Smooth muscle cell (in vitro differentiated cells): ENCODE results near the gene CAMK1D. TPM values are rescaled to one million over a fixed set of nuclear protein-coding genes. Genes with fewer than 3 reads are reported as not detected.

ENCODE experiments used
- DNase-seq: peaks from one replicate; lab custom pipeline; 2025; ENCODE audit not compliant: unreplicated experiment; lab: John Stamatoyannopoulos, UW
- H2AFZ ChIP-seq: fragments of 200-600 bp; sonication (generic); 2 replicates; pipeline ENCODE4 v1.6.0; 2016; ENCODE audit warnings: antibody characterized with exemption, low read depth, mild to moderate bottlenecking
- H3F3A ChIP-seq: fragments of 200-600 bp; sonication (generic); 2 replicates; pipeline ENCODE4 v1.6.0; 2017; ENCODE audit warnings: antibody characterized with exemption, low read depth
- H3K27ac ChIP-seq: fragments of 200-600 bp; sonication (generic); 2 replicates; pipeline ENCODE4 v1.5.1; 2016; ENCODE audit warnings: low read depth, mild to moderate bottlenecking
- H3K27me3 ChIP-seq: fragments of 200-600 bp; sonication (generic); 2 replicates; pipeline ENCODE4 v1.6.1; 2016; ENCODE audit warnings: low read depth, mild to moderate bottlenecking
- H3K36me3 ChIP-seq: fragments of 200-600 bp; sonication (generic); 2 replicates; pipeline ENCODE4 v1.5.1; 2016; ENCODE audit warnings: low read depth
- H3K4me1 ChIP-seq: fragments of 200-600 bp; sonication (generic); 2 replicates; pipeline ENCODE4 v1.5.1; 2016; ENCODE audit warnings: low read depth
- H3K4me2 ChIP-seq: fragments of 200-600 bp; sonication (generic); 2 replicates; pipeline ENCODE4 v1.6.0; 2016; ENCODE audit warnings: mild to moderate bottlenecking
- H3K4me3 ChIP-seq: fragments of 200-600 bp; sonication (generic); 2 replicates; pipeline ENCODE4 v1.5.1; 2016; ENCODE audit warnings: mild to moderate bottlenecking
- H3K79me2 ChIP-seq: fragments of 200-600 bp; sonication (generic); 2 replicates; pipeline ENCODE4 v1.6.0; 2016; ENCODE audit warnings: low read depth, mild to moderate bottlenecking
- H3K9ac ChIP-seq: fragments of 200-600 bp; sonication (generic); 2 replicates; pipeline ENCODE4 v1.6.0; 2016; ENCODE audit warnings: low read depth
- H3K9me3 ChIP-seq: fragments of 200-600 bp; sonication (generic); replicated peaks from 2 replicates; pipeline ENCODE4 v1.5.1; 2016; ENCODE audit warnings: low read depth
- H4K20me1 ChIP-seq: fragments of 200-600 bp; sonication (generic); 2 replicates; pipeline ENCODE4 v1.6.0; 2016; ENCODE audit warnings: low read depth
- CTCF ChIP-seq: fragments of 200-600 bp; sonication (generic); IDR thresholded peaks from 2 replicates; pipeline ENCODE4 v1.5.1; 2017; ENCODE audit warnings: borderline replicate concordance, mild to moderate bottlenecking, antibody characterized with exemption; ENCODE audit not compliant: insufficient read depth, poor library complexity, severe bottlenecking
- WGBS: methylation state at CpG from one replicate; pipeline ENCODE4 v1.1.7; 2016; ENCODE audit warnings: low lambda C conversion rate; 5-methylcytosine and 5-hydroxymethylcytosine counted together
- polyA plus RNA-seq: library from polyadenylated mRNA; unstranded; fragments of >200 nt; fragmentation: Nextera tagmentation; extraction: Ambion mirVana; gene quantifications from 2 replicates; pipeline ENCODE4 v1.2.1, GENCODE V29; 2016
- total RNA-seq: library from RNA; depleted of rRNA; stranded (reverse); fragments of >200 nt; gene quantifications from 2 replicates; pipeline ENCODE4 v1.2.3, GENCODE V29; 2014

The CAMK1D gene
- total and polyA plus RNA-seq, 2 experiments from 2014 or later: 1.6 to 2.3 TPM

GRCh38 chr10:12657489-12657888, 308.1 kb downstream of the CAMK1D start:
- no peaks in the 10 kb centered on the region for H3K4me1 ChIP-seq
- no peak for TF ChIP-seq CTCF
- 77% methylated on average over 2 of the region's 2 CpGs for WGBS
- no peaks in the 10 kb centered on the region for H3K27me3 ChIP-seq
- no peak overlapping the region for H3K4me3 ChIP-seq
- no peaks in the 10 kb centered on the region for H3K36me3 ChIP-seq
- H3K4me2 ChIP-seq: no peak overlapping the region
- H3K79me2 ChIP-seq: no peaks in the 10 kb centered on the region
- no peaks in the 10 kb centered on the region for H4K20me1 ChIP-seq
- no peak for DNase-seq
- H3K9me3 ChIP-seq: no peaks in the 10 kb centered on the region
- H3K9ac ChIP-seq: no peak overlapping the region
- no peak overlapping the region for H2AFZ ChIP-seq
- H3K27ac ChIP-seq: no peak overlapping the region
- H3F3A ChIP-seq: no peaks in the 10 kb centered on the region

- no peaks in the 10 kb centered on the region for H3K36me3 ChIP-seq
- H3K27me3 ChIP-seq: no peaks in the 10 kb centered on the region
- H2AFZ ChIP-seq: no peak overlapping the region
- H3K9me3 ChIP-seq: no peaks in the 10 kb centered on the region
- TF ChIP-seq CTCF: no peak
- no peak overlapping the region for H3K27ac ChIP-seq
- H3K9ac ChIP-seq: no peak overlapping the region
- no peaks in the 10 kb centered on the region for H3F3A ChIP-seq
- DNase-seq: no peak
- H3K4me1 ChIP-seq: no peaks in the 10 kb centered on the region
- H3K79me2 ChIP-seq: no peaks in the 10 kb centered on the region
- H3K4me2 ChIP-seq: no peak overlapping the region
- no peak overlapping the region for H3K4me3 ChIP-seq
- 95% methylated on average over 6 of the region's 6 CpGs for WGBS
- H4K20me1 ChIP-seq: no peaks in the 10 kb centered on the region
These were observed 309.2 kb downstream of the CAMK1D start for GRCh38 chr10:12658526-12658925.

GRCh38 chr10:12659706-12660105, 310.4 kb downstream of the CAMK1D start:
- Histone ChIP-seq H3K27ac (no peak overlapping the region), H2AFZ (no peak overlapping the region), H3K36me3 (no peaks in the 10 kb centered on the region), H3F3A (no peaks in the 10 kb centered on the region), H3K4me1 (no peaks in the 10 kb centered on the region), H3K4me2 (no peak overlapping the region), H3K9me3 (no peaks in the 10 kb centered on the region), H3K27me3 (no peaks in the 10 kb centered on the region), H4K20me1 (no peaks in the 10 kb centered on the region), H3K79me2 (no peaks in the 10 kb centered on the region), H3K4me3 (no peak overlapping the region), H3K9ac (no peak overlapping the region)
- WGBS: 97% methylated on average over 11 of the region's 11 CpGs
- no peak for DNase-seq
- no peak for TF ChIP-seq CTCF

GRCh38 chr10:12660812-12661211, 311.5 kb downstream of the CAMK1D start:
- no peak overlapping the region for H3K27ac ChIP-seq
- H3F3A ChIP-seq: no peaks in the 10 kb centered on the region
- no peaks in the 10 kb centered on the region for H3K79me2 ChIP-seq
- H3K36me3 ChIP-seq: no peaks in the 10 kb centered on the region
- H4K20me1 ChIP-seq: no peaks in the 10 kb centered on the region
- TF ChIP-seq CTCF: no peak
- 96% methylated on average over 3 of the region's 3 CpGs for WGBS
- H3K4me3 ChIP-seq: no peak overlapping the region
- no peaks in the 10 kb centered on the region for H3K9me3 ChIP-seq
- no peak for DNase-seq
- no peak overlapping the region for H3K9ac ChIP-seq
- H3K4me1 ChIP-seq: no peaks in the 10 kb centered on the region
- H2AFZ ChIP-seq: no peak overlapping the region
- no peak overlapping the region for H3K4me2 ChIP-seq
- H3K27me3 ChIP-seq: no peaks in the 10 kb centered on the region
